ENCODE results near the gene CDK19.
A peak's percentile ranks its signal among the peaks of the same experiment; 100 is the strongest.

CDK19 gene

DNA sequence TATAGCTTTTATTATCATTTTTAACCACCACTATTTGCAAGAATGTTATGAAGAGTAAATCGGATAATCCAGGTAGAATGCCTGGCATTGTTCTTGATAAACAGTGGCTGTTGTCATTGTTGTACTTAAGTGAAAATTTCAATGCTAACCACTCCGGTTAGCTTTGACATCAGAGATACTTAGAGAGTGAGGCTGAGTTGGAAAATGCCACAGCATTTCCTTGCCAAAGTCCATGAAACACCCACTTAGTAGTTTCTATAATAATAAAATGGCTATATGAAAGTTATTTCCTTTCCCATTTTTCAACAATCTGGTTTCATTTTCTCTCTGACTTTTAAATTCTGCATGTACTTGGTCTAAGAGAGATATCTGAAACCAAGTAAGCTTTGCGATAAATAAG, 132.0 kb downstream of the CDK19 start:
- TF ChIP-seq, protein P1, sequence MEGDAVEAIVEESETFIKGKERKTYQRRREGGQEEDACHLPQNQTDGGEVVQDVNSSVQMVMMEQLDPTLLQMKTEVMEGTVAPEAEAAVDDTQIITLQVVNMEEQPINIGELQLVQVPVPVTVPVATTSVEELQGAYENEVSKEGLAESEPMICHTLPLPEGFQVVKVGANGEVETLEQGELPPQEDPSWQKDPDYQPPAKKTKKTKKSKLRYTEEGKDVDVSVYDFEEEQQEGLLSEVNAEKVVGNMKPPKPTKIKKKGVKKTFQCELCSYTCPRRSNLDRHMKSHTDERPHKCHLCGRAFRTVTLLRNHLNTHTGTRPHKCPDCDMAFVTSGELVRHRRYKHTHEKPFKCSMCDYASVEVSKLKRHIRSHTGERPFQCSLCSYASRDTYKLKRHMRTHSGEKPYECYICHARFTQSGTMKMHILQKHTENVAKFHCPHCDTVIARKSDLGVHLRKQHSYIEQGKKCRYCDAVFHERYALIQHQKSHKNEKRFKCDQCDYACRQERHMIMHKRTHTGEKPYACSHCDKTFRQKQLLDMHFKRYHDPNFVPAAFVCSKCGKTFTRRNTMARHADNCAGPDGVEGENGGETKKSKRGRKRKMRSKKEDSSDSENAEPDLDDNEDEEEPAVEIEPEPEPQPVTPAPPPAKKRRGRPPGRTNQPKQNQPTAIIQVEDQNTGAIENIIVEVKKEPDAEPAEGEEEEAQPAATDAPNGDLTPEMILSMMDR (IDR thresholded peaks at IDR 0.05; ENCODE audit: insufficient read depth, low read depth, low read length, missing control alignments), result no peak
- H3K4me3 ChIP-seq (ENCODE audit: low read length), result no peak overlapping the region
- no peak for DNase-seq (ENCODE audit: low read depth)

GRCh38 chr6:110682460-110682853, 132.8 kb downstream of the CDK19 start:
- TF ChIP-seq, protein P1 (IDR thresholded peaks at IDR 0.05; ENCODE audit: insufficient read depth, low read depth, low read length, missing control alignments), result peak; percentile 81
- H3K4me3 ChIP-seq (ENCODE audit: low read length), result no peak overlapping the region
- DNase-seq (ENCODE audit: low read depth), result peak; percentile 83

DNA sequence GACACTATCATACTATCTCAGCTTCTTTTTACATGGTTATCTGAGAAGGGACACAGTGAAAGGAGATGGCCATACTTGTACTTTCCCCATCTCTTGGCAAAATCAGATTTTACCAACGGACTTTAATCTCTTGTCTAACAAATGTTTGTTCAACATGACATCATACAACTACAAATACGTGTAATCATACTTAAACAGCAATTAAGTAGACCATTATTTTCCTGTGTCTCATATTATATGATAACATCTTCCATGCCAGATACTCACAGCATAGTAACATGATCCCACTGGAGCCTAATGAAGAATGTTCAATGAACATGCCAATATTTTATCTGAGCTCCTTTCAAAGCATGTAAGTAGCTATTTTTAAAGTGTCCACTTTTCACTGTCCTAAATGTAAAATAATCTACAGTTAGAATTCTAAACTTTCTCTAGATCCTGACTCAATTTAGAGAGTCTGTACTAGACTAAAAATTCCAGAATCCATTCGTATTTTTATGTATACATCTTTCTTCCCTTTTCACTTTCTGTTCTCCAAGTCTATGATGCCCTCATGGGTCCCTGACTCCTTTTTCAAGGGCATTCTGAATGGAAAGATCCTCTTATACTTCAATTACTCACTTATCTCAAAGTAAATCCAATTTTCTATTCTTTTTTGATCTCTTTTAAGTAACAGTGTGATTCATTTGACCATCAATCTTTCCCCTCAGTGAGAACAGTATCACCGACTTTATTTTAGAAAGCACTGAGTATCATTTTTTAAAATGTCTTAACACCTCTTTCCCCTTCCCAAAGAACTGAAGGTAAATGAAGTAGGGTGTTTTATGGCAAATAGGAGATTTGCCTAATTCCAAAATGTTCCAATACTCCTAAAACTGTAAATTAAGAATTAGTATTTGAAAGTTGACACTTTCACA, 133.5 kb downstream of the CDK19 start:
- H3K4me3 ChIP-seq (ENCODE audit: low read length), result no peak overlapping the region
- TF ChIP-seq, protein P1 (IDR thresholded peaks at IDR 0.05; ENCODE audit: insufficient read depth, low read depth, low read length, missing control alignments), result no peak
- DNase-seq (ENCODE audit: low read depth), result no peak

DNA sequence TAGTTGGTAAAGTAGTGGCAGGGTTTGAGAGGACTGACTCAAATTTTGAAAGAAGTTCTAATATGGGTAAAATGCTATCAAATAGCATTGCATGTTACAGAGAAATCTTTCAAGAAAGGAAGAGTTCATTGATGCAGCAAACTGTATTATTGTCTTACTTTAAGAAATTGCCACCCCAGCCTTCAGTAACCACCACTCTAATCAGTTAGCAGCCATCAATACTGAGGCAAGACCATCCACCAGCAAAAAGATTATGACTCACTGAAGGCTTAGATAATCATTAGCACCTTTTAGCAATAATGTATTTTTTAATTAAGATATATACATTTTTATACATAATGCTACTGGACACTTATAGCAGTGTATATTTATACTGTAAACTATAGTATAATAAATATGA, 138.9 kb downstream of the CDK19 start:
- DNase-seq (ENCODE audit: low read depth), result no peak
- H3K4me3 ChIP-seq (ENCODE audit: low read length), result no peak overlapping the region
- TF ChIP-seq, protein P1 (IDR thresholded peaks at IDR 0.05; ENCODE audit: insufficient read depth, low read depth, low read length, missing control alignments), result no peak

GRCh38 chr6:110674096-110674495, 141.2 kb downstream of the CDK19 start:
- no peak overlapping the region for H3K4me3 ChIP-seq (ENCODE audit: low read length)
- TF ChIP-seq, protein P1 (IDR thresholded peaks at IDR 0.05; ENCODE audit: insufficient read depth, low read depth, low read length, missing control alignments), result no peak
- DNase-seq (ENCODE audit: low read depth), result no peak

GRCh38 chr6:110672122-110672521, 143.1 kb downstream of the CDK19 start:
- TF ChIP-seq, protein P1 (IDR thresholded peaks at IDR 0.05; ENCODE audit: insufficient read depth, low read depth, low read length, missing control alignments), result no peak
- no peak overlapping the region for H3K4me3 ChIP-seq (ENCODE audit: low read length)
- DNase-seq (ENCODE audit: low read depth), result no peak

GRCh38 chr6:110671447-110671846, 143.8 kb downstream of the CDK19 start:
- no peak for DNase-seq (ENCODE audit: low read depth)
- TF ChIP-seq, protein P1 (IDR thresholded peaks at IDR 0.05; ENCODE audit: insufficient read depth, low read depth, low read length, missing control alignments), result no peak

More at GRCh38 chr6:110671447-110671846, 143.8 kb downstream of the CDK19 start:
- H3K4me3 ChIP-seq (ENCODE audit: low read length), result no peak overlapping the region

Data from epithelial cell of esophagus (primary cell).